NCI-H128 (cell line): ENCODE results near the gene MRTFA.

ENCODE experiments used
- DNase-seq: peaks from one replicate; lab custom pipeline; 2025; ENCODE audit not compliant: unreplicated experiment; lab: John Stamatoyannopoulos, UW

Gene MRTFA

GRCh38 chr22:40364431-40364830, 272.1 kb downstream of the MRTFA start:
- DNase-seq: no peak

- no peak for DNase-seq
Observed at GRCh38 chr22:40363059-40363458, 273.5 kb downstream of the MRTFA start.

GRCh38 chr22:40361100-40361499, 275.4 kb downstream of the MRTFA start:
- DNase-seq: no peak
